Astrocyte (in vitro differentiated cells and primary cell): ENCODE results near the gene ARMH3.

Experiments
- CTCF ChIP-seq: IDR thresholded peaks from 2 replicates; pipeline ENCODE4 v1.5.1; 2011; ENCODE audit warnings: low read depth, mild to moderate bottlenecking, inconsistent platforms, low read length, moderate library complexity; ENCODE audit not compliant: insufficient read depth
- EZH2 ChIP-seq: IDR thresholded peaks from 2 replicates; pipeline ENCODE4 v1.6.1; 2012; ENCODE audit warnings: mild to moderate bottlenecking, low read length, inconsistent platforms; ENCODE audit not compliant: insufficient read depth

DNA sequence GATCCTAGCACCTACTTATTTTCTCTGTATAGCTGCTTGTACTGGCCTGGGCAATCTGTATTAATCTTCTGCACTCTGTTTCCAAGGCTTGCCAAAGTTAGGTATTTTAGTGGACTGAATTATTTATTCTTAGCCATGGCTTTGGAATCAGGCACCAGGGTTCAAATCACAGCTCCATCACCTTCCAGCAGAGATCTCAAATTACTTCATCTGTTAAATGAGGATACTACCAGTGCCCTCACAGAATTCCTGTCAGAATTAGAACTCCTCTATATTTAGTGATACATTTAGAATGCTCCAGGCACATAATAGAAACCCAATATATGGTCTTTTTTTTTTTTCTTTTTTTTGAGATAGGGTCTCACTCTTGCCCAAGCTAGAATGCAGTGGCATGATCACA lies 17.6 kb downstream of the ARMH3 start:
- TF ChIP-seq EZH2, result no peak
- no peak for TF ChIP-seq CTCF
